Stimulated activated CD4-positive, alpha-beta T cell treated with anti-CD3 and anti-CD28 coated beads, Interleukin-1b, Interleukin-23, amount 100 ng/mL, for 1 hour (primary cell): Measurements from ENCODE around the gene GDF10.

Experiments
- DNase-seq, 2 donors: peaks; one replicate each; pipeline ENCODE4 v3.0.0-alpha.2; 2020; ENCODE audit warnings: low read depth in 2 of 2

The GDF10 gene

DNA sequence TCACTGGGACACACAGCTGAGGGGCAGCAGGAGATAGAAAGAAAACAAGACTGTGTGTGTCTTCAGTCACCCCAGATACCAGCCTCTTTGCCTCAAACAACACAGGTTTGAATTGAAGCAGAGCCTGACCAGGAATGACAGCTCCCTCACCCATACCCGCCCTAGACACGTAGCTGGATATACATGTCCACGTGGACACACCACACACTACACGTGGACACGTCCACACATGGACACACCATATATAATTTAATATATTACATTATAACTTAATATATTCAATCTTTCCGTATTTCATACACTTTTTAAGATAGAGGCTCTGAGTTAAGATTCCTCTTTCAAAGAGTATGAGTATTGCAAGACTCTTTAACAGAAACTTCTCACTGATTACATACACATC lies 33.5 kb downstream of the GDF10 start:
- no peak for DNase-seq

DNA sequence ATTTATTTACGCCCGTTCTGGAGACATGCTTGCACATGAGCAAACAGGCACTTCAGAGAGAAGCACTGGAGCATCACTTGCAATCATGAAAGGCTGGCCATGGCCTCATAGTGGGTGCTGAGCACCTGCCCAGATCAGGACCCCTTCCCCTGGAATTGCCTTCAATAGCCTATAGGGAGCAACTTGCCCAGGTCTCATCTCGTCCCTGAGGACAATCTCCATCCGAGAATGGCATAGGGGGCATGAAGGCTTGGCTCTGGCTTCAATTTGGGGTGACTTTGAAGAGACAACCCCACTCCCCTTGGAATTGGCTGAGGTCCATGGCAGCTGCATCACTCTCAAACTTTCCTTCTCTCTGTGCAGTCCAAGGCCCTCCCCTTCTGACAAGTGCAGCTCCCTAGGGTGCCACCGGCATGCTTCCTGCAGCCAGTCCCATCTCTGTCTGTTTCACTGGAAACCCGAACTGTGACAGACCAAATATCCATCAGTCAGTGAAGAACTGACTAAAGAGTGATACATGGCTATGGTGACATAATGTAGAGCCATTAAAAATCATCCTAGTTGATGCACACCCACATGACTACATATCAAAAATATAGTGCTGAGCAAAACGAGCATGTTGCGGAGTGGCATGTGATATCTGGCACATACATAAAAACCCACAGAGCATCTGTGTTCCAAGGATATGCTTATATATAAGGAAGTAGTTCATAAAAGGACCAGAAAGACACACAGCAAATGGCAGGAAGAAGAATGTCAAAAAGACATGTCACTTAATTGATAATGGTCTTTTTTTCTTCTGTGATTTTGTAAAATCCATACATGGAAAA lies 34.7 kb downstream of the GDF10 start:
- DNase-seq = no peak

DNA sequence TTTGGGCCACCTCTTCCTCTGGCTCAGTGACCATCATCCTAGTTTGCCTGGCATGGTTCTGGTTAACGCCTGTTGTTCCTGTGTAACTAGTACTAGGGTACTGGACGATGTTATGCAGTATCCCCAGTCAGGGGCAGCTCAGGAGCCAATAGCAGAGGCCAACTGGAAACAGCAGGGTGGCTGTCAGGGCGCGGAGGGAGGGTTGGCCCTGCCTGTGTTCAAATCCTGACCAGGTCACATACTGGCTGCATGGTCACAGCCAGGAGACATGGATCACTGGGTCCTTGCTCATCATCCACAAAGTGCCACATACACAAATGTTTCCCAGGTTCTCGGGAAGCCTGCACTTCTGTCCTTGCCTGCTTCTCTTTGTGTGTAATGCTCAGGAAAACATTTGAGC lies 35.9 kb downstream of the GDF10 start:
- no peak for DNase-seq

DNA sequence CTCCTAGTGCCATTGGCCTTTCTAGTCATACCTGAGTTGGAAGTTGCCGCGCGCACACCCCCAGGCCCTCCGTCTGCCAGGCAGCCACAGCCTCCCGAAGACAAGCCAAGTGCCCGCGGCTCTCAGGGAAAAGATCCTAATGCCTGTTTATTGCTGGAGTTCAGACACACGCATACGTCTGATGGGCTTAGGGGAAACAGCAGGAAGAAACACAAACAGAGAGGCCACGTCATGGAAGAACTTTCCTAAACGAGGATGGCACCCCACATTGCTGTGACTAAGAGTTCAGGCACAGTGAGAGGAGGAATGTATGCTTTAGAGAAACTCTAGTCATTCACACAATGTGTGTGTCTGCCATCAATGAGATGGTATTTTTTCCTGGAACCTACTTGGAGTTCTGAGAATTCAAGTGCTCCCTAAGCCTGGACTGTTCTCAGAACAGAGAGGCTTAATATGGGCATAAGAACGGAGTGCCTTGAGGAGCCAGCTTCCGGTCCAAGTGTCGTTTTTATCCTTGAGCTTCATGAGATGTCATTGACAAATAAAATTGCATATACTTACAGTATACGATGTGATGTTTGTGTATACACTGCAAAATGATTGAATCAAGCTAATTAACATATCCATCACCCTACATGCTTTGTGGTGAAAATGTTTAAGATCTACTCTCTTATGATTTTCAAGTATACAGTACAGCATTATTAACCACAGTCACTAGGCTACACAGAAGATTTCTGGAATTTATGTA lies 36.6 kb downstream of the GDF10 start:
- DNase-seq = no peak

- no peak for DNase-seq
These were observed 37.3 kb downstream of the GDF10 start for GRCh38 chr10:47337310-47337709.

DNA sequence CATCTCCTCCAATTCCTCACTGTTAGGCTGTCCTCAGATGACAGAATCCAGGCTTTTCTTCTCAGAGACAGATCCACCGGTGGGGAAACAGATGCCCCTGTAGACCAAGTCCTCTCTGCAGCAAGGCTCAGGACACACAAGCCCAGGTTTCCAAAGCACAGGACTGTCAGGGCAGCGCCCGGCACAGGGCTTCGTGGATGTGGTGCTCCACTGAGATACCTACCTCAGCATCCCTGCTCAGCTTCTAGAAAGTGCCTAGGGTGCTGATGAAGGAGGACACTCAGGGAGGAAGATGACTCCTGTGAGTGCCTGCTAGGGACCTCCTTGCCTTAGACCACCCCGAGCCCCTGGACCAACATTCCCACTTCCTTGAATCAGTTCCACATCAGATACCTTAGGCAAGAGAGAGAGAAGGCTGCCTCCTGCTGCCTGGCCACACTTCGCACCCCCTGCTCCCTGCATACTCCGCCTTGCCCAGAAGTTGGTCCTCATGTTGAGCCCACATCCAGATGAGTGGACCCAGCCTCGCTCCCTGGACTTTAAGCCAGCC lies 39.3 kb downstream of the GDF10 start:
- no peak for DNase-seq

- DNase-seq = no peak
These were observed 40.0 kb downstream of the GDF10 start for GRCh38 chr10:47339759-47340607.

DNA sequence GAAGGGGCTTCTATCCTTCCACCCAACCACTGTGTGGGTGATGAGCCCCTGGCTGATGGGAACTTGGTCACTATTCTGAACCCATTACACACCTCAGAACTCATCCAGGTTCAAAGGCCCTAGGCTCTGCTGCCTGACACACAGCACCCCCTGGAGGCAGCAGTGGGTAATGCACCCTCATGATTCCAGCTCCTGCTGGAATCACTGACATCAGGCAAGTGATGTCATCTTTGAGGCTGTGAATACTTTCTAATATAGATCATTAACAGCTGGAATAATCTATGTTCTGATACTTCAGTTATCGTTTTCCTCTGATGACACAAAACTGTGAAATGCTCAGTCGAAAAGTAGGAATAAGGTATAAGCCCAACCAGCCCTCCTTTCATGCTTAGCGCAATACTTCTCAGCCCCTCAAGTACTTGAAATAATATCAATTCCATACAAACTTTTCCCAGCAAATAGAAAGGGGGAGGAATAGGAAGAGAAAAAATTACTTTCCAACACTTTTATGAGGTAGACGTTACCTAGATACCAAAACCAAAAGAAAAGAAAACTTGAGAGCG lies 40.7 kb downstream of the GDF10 start:
- DNase-seq = peak; percentile 29 to 63

GRCh38 chr10:47344996-47345870 lies 45.2 kb downstream of the GDF10 start:
- no peak for DNase-seq

- no peak for DNase-seq
These were observed 46.7 kb downstream of the GDF10 start for GRCh38 chr10:47346581-47347302.

DNA sequence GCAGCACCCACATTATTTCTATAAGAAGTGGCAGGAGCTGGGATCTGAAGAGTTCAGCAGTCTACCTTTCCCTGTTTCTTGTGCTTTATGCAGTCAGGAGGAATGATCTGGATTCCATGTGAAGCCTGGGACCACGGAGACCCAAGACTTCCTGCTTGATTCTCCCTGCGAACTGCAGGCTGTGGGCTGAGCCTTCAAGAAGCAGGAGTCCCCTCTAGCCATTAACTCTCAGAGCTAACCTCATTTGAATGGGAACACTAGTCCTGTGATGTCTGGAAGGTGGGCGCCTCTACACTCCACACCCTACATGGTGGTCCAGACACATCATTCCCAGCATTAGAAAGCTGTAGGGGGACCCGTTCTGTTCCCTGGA lies 47.3 kb downstream of the GDF10 start:
- DNase-seq = no peak

- DNase-seq = no peak
These were observed 48.2 kb downstream of the GDF10 start, which contains the start of gene RBP3 for GRCh38 chr10:47348138-47348651. TSS of gene RBP3 (plus strand) at chr10:47348363. CDS start at chr10:47348485, 122 bp downstream.

DNA sequence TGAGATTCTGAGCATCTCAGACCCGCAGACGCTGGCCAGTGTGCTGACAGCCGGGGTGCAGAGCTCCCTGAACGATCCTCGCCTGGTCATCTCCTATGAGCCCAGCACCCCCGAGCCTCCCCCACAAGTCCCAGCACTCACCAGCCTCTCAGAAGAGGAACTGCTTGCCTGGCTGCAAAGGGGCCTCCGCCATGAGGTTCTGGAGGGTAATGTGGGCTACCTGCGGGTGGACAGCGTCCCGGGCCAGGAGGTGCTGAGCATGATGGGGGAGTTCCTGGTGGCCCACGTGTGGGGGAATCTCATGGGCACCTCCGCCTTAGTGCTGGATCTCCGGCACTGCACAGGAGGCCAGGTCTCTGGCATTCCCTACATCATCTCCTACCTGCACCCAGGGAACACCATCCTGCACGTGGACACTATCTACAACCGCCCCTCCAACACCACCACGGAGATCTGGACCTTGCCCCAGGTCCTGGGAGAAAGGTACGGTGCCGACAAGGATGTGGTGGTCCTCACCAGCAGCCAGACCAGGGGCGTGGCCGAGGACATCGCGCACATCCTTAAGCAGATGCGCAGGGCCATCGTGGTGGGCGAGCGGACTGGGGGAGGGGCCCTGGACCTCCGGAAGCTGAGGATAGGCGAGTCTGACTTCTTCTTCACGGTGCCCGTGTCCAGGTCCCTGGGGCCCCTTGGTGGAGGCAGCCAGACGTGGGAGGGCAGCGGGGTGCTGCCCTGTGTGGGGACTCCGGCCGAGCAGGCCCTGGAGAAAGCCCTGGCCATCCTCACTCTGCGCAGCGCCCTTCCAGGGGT lies 48.9 kb downstream of the GDF10 start:
- no peak for DNase-seq

DNA sequence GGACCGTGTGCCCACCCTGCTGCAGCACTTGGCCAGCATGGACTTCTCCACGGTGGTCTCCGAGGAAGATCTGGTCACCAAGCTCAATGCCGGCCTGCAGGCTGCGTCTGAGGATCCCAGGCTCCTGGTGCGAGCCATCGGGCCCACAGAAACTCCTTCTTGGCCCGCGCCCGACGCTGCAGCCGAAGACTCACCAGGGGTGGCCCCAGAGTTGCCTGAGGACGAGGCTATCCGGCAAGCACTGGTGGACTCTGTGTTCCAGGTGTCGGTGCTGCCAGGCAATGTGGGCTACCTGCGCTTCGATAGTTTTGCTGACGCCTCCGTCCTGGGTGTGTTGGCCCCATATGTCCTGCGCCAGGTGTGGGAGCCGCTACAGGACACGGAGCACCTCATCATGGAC lies 49.5 kb downstream of the GDF10 start:
- no peak for DNase-seq

- no peak for DNase-seq
These were observed 50.0 kb downstream of the GDF10 start for GRCh38 chr10:47349941-47350371.

DNA sequence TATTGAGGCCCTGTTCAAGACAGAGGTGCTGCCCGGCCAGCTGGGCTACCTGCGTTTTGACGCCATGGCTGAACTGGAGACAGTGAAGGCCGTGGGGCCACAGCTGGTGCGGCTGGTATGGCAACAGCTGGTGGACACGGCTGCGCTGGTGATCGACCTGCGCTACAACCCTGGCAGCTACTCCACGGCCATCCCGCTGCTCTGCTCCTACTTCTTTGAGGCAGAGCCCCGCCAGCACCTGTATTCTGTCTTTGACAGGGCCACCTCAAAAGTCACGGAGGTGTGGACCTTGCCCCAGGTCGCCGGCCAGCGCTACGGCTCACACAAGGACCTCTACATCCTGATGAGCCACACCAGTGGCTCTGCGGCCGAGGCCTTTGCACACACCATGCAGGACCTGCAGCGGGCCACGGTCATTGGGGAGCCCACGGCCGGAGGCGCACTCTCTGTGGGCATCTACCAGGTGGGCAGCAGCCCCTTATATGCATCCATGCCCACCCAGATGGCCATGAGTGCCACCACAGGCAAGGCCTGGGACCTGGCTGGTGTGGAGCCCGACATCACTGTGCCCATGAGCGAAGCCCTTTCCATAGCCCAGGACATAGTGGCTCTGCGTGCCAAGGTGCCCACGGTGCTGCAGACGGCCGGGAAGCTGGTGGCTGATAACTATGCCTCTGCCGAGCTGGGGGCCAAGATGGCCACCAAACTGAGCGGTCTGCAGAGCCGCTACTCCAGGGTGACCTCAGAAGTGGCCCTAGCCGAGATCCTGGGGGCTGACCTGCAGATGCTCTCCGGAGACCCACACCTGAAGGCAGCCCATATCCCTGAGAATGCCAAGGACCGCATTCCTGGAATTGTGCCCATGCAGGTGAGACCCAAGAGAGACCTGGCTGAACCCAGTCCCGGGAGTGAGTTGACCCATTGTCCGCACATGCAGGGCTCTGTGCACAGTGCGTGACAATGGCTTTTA lies 51.0 kb downstream of the GDF10 start:
- DNase-seq = no peak
